NCI-H774 (cell line): Measurements from ENCODE around the gene PDXK.

Source experiments
- DNase-seq: peaks from one replicate; lab custom pipeline; 2025; lab: John Stamatoyannopoulos, UW

PDXK gene

GRCh38 chr21:43782431-43783097 is 63.6 kb downstream of the PDXK start:
- no peak for DNase-seq

GRCh38 chr21:43783098-43783700 is 64.3 kb downstream of the PDXK start:
- no peak for DNase-seq

GRCh38 chr21:43785134-43785533 is 66.2 kb downstream of the PDXK start:
- no peak for DNase-seq

GRCh38 chr21:43786300-43786806 is 67.4 kb downstream of the PDXK start:
- no peak for DNase-seq

- no peak for DNase-seq
These were observed 68.0 kb downstream of the PDXK start for GRCh38 chr21:43786807-43787440.

- peak; percentile 72 for DNase-seq
These were observed 70.5 kb downstream of the PDXK start, which contains the start of gene RRP1 for GRCh38 chr21:43789276-43790009. TSS of gene RRP1 (plus strand) at chr21:43789577. CDS start at chr21:43789630, 53 bp downstream.

- DNase-seq, result no peak
These were observed 71.1 kb downstream of the PDXK start for GRCh38 chr21:43790010-43790524.

GRCh38 chr21:43792406-43792805 is 73.5 kb downstream of the PDXK start:
- no peak for DNase-seq

- no peak for DNase-seq
These were observed 74.3 kb downstream of the PDXK start for GRCh38 chr21:43793243-43793642.

- no peak for DNase-seq
These were observed 75.4 kb downstream of the PDXK start for GRCh38 chr21:43794311-43794710.

GRCh38 chr21:43794857-43795256 is 75.9 kb downstream of the PDXK start:
- DNase-seq, result no peak

GRCh38 chr21:43797415-43797814 is 78.5 kb downstream of the PDXK start:
- DNase-seq, result no peak

GRCh38 chr21:43797925-43798715 is 79.2 kb downstream of the PDXK start:
- DNase-seq, result no peak

- DNase-seq, result no peak
These were observed 80.4 kb downstream of the PDXK start for GRCh38 chr21:43799301-43799840.

- DNase-seq, result no peak
These were observed 81.2 kb downstream of the PDXK start for GRCh38 chr21:43800124-43800523.

GRCh38 chr21:43800566-43800965 is 81.6 kb downstream of the PDXK start:
- no peak for DNase-seq

- DNase-seq, result no peak
These were observed 82.3 kb downstream of the PDXK start for GRCh38 chr21:43801006-43801783.

GRCh38 chr21:43802713-43803313 is 83.9 kb downstream of the PDXK start:
- DNase-seq, result no peak

GRCh38 chr21:43803558-43804300 is 84.8 kb downstream of the PDXK start:
- DNase-seq, result no peak
